ENCODE data around the gene HPCAL1. TPM values are rescaled to one million over a fixed set of nuclear protein-coding genes. Genes with fewer than 3 reads are reported as not detected.

Gene HPCAL1
- total and polyA plus RNA-seq, 2 donors (not counting 3 experiments of a cell fraction or from before 2014, with no cell fraction given): 56.5 to 77.4 TPM

- TF ChIP-seq GATA2 (IDR thresholded peaks at IDR 0.05; ENCODE audit: insufficient read depth, insufficient read length, low read depth, low read length): no peak
- no peak for TF ChIP-seq MAX (IDR thresholded peaks at IDR 0.05; ENCODE audit: insufficient read depth, insufficient read length)
- no peak for TF ChIP-seq FOS (IDR thresholded peaks at IDR 0.05; ENCODE audit: borderline replicate concordance, insufficient read depth, low read length)
- TF ChIP-seq POLR2AphosphoS5 (IDR thresholded peaks at IDR 0.05; ENCODE audit: insufficient read depth, low read depth, low read length): no peak
- TF ChIP-seq POLR2A (IDR thresholded peaks at IDR 0.05; ENCODE audit: low read depth, low read length): no peak
- TF ChIP-seq MYC (IDR thresholded peaks at IDR 0.05; ENCODE audit: low read depth, low read length): no peak
- TF ChIP-seq JUN (IDR thresholded peaks at IDR 0.05; ENCODE audit: borderline replicate concordance, insufficient read depth, insufficient read length, low read depth): no peak
- TF ChIP-seq CTCF (IDR thresholded peaks at IDR 0.05; ENCODE audit: extremely low read depth in 1 of 2, insufficient read depth in 1 of 2, low read depth in 1 of 2, low read length in 2 of 2): no peak
- TF ChIP-seq EZH2 (IDR thresholded peaks at IDR 0.05; ENCODE audit: borderline replicate concordance, low read depth, low read length, severe bottlenecking): no peak
- Histone ChIP-seq H3K4me1 (ENCODE audit: control insufficient read depth, extremely low read depth, insufficient read depth, low read length) (no peaks in the 10 kb centered on the region), H3K9me1 (replicated peaks; ENCODE audit: control insufficient read depth, extremely low read depth, insufficient read depth, low read length) (no peaks in the 10 kb centered on the region), H3K9ac (replicated peaks; ENCODE audit: extremely low read depth, insufficient read depth, low read length) (no peak overlapping the region), H3K9me3 (replicated peaks; ENCODE audit: control insufficient read depth, insufficient read depth, low read length) (no peaks in the 10 kb centered on the region), H4K20me1 (replicated peaks; ENCODE audit: control insufficient read depth, extremely low read depth, insufficient read depth, low read length) (no peaks in the 10 kb centered on the region), H3K79me2 (ENCODE audit: control insufficient read depth, insufficient read depth, low read length) (no peaks in the 10 kb centered on the region), H3K36me3 (ENCODE audit: control insufficient read depth in 2 of 2, extremely low read depth in 1 of 2, insufficient read depth in 2 of 2, low read length in 2 of 2) (no peaks in the 10 kb centered on the region), H3K4me3 (replicated peaks in 1 of 3; ENCODE audit: insufficient read depth in 1 of 3, low read depth in 1 of 3, low read length in 3 of 3) (no peak overlapping the region), H2AFZ (ENCODE audit: low read depth, low read length) (no peak overlapping the region), H3K4me2 (ENCODE audit: insufficient read depth, low read length) (no peak overlapping the region), H3K27me3 (ENCODE audit: control insufficient read depth in 2 of 2, insufficient read depth in 2 of 2, low read length in 2 of 2) (no peaks in the 10 kb centered on the region), H3K27ac (ENCODE audit: insufficient read depth, low read depth, low read length) (no peak overlapping the region)
- intact Hi-C loops (cut with micrococcal nuclease): no loop called here
- no peak for FAIRE-seq
- dilution Hi-C loops (cut with MboI; ENCODE audit: extremely low pct_ligation_motif_present, low sequenced_read_pairs): no loop called here
- DNase-seq (ENCODE audit: low read depth, low spot score): no peak
- POLR2A ChIA-PET: no interaction called here
- BruUV-seq (replicated peaks): no TSS peak
- CTCF ChIA-PET: interaction anchor here (2.2 to 2.5 kb wide), 2 partner anchors 26 to 131 kb away, joined by 4 to 7 read pairs; partner anchors contain the start of gene HPCAL1
Observed at GRCh38 chr2:10277293-10278028, 25.2 kb upstream of the HPCAL1 start.

All from endothelial cell of umbilical vein (primary cell).